Measurements from ENCODE around the gene PDE11A.
"Not testable (repeated sequence)": the region's sequence is repeated elsewhere in the genome, so short reads cannot be mapped to it uniquely, and the experiment has no call there.

The PDE11A gene

GRCh38 chr2:177972782-177973181 lies 99.8 kb downstream of the PDE11A start:
- H3K4me3 Mint-ChIP-seq, result no peak overlapping the region
- H3K27ac Mint-ChIP-seq, result no peak overlapping the region
- no peaks in the 10 kb centered on the region for H3K36me3 Mint-ChIP-seq (ENCODE audit: insufficient read depth)
- DNase-seq, result no peak
- H3K4me1 Mint-ChIP-seq (ENCODE audit: low read depth in 2 of 2), result no peaks in the 10 kb centered on the region
- H3K27me3 Mint-ChIP-seq, result no peaks in the 10 kb centered on the region
- no peaks in the 10 kb centered on the region for H3K9me3 Mint-ChIP-seq
- ATAC-seq (replicated peaks), result no peak

DNA sequence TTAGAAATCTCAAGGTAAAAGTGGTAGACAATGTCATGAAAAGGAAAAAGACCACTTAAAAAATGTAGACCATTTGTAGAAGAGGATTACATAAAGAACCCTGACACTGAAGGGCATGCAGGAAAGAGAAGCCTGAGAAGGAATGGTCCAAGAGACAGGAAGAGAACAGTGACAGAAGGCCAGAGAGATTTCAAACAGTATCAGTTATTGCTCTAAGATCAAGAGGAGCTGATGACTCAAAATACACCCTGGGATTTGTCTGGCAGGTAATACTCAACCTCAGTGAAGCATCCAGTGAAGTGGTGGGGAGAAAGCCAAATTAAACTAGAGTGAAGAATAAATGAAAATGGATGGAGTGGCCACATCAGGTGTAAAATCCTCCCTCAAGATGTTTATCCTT lies 100.5 kb downstream of the PDE11A start:
- DNase-seq (no peak), ATAC-seq (replicated peaks) (no peak)
- no peak overlapping the region for H3K27ac Mint-ChIP-seq
- no peak overlapping the region for H3K4me3 Mint-ChIP-seq
- no peaks in the 10 kb centered on the region for H3K9me3 Mint-ChIP-seq
- no peaks in the 10 kb centered on the region for H3K4me1 Mint-ChIP-seq (ENCODE audit: low read depth in 2 of 2)
- no peaks in the 10 kb centered on the region for H3K27me3 Mint-ChIP-seq
- no peaks in the 10 kb centered on the region for H3K36me3 Mint-ChIP-seq (ENCODE audit: insufficient read depth)

GRCh38 chr2:177970670-177971454 lies 101.7 kb downstream of the PDE11A start:
- ATAC-seq (replicated peaks), result no peak
- peaks cover 8 to 11% of the 10 kb centered on the region in 2 donors for H3K27me3 Mint-ChIP-seq

GRCh38 chr2:177964892-177965291 lies 107.7 kb downstream of the PDE11A start:
- H3K4me3 Mint-ChIP-seq, result no peak overlapping the region
- no peak overlapping the region for H3K27ac Mint-ChIP-seq
- no peak for ATAC-seq (replicated peaks)
- H3K36me3 Mint-ChIP-seq (ENCODE audit: insufficient read depth), result no peaks in the 10 kb centered on the region
- peaks cover 8 to 11% of the 10 kb centered on the region in 2 donors for H3K27me3 Mint-ChIP-seq
- no peaks in the 10 kb centered on the region for H3K9me3 Mint-ChIP-seq
- H3K4me1 Mint-ChIP-seq (ENCODE audit: low read depth in 2 of 2), result no peaks in the 10 kb centered on the region
- DNase-seq, result no peak

More at GRCh38 chr2:177970670-177971454, 101.7 kb downstream of the PDE11A start:
- Mint-ChIP-seq H3K4me3 (no peak overlapping the region), H3K27ac (no peak overlapping the region), H3K36me3 (ENCODE audit: insufficient read depth) (no peaks in the 10 kb centered on the region), H3K4me1 (ENCODE audit: low read depth in 2 of 2) (no peaks in the 10 kb centered on the region), H3K9me3 (no peaks in the 10 kb centered on the region)
- no peak for DNase-seq

DNA sequence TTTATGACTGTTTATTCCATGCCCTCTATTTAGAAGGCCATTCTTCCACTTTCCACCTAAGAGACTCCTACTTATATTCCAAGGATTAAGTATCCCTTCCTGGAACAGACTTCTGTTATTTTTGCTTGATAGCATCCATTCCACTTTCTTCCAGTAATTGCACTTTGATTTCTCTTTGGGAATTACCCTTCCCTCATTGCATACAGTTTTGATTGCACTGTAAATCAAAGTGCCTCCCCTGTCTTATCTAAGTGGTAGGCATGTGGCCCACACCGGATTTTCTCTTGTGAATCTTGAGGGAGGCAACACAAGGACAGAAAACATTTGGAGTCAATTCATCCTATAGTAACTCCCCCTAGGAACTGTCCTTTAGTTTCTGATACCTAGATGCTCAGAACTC lies 120.4 kb downstream of the PDE11A start:
- ATAC-seq (replicated peaks), result no peak
- H3K9me3 Mint-ChIP-seq, result no peaks in the 10 kb centered on the region
- DNase-seq, result no peak
- no peaks in the 10 kb centered on the region for H3K4me1 Mint-ChIP-seq (ENCODE audit: low read depth in 2 of 2)
- H3K36me3 Mint-ChIP-seq (ENCODE audit: insufficient read depth), result no peaks in the 10 kb centered on the region
- H3K27ac Mint-ChIP-seq, result no peak overlapping the region
- no peak overlapping the region for H3K4me3 Mint-ChIP-seq
- peaks cover 0 to 14% of the 10 kb centered on the region in 2 donors for H3K27me3 Mint-ChIP-seq

- H3K27me3 Mint-ChIP-seq; H3K4me1 Mint-ChIP-seq (ENCODE audit: low read depth in 2 of 2); H3K9me3 Mint-ChIP-seq; H3K27ac Mint-ChIP-seq; ATAC-seq (replicated peaks); H3K4me3 Mint-ChIP-seq; DNase-seq; H3K36me3 Mint-ChIP-seq (ENCODE audit: insufficient read depth): not testable (repeated sequence)
Observed at GRCh38 chr2:177947598-177947997, 125.0 kb downstream of the PDE11A start.

DNA sequence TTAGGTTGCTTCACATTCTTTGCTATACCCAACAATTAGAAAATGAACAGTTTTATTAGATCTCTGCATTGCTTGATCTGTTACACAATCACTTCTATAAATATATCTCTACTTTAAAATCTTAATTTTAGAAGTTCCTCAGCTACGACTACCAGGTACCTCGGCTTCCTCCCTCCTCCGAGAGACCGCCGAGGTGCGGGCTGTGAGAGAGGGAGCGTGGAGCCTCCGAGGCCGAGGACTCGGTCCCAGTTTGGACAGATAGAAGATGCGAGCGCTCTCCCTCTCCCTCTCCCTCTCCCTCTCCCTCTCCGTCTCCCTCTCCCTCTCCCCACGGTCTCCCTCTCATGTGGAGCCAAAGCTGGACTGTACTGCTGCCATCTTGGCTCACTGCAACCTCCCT lies 128.0 kb downstream of the PDE11A start:
- H3K4me1 Mint-ChIP-seq (ENCODE audit: low read depth in 2 of 2); H3K4me3 Mint-ChIP-seq; H3K27me3 Mint-ChIP-seq; H3K9me3 Mint-ChIP-seq; H3K36me3 Mint-ChIP-seq (ENCODE audit: insufficient read depth); H3K27ac Mint-ChIP-seq; ATAC-seq (replicated peaks); DNase-seq: not testable (repeated sequence)

- Mint-ChIP-seq H3K36me3 (ENCODE audit: insufficient read depth) (no peaks in the 10 kb centered on the region), H3K9me3 (peaks cover 0 to 2% of the 10 kb centered on the region in 2 donors), H3K27me3 (no peaks in the 10 kb centered on the region), H3K4me1 (ENCODE audit: low read depth in 2 of 2) (no peaks in the 10 kb centered on the region), H3K4me3 (no peak overlapping the region), H3K27ac (no peak overlapping the region)
- DNase-seq (no peak), ATAC-seq (replicated peaks) (no peak)
Observed at GRCh38 chr2:177942731-177943130, 129.8 kb downstream of the PDE11A start.

DNA sequence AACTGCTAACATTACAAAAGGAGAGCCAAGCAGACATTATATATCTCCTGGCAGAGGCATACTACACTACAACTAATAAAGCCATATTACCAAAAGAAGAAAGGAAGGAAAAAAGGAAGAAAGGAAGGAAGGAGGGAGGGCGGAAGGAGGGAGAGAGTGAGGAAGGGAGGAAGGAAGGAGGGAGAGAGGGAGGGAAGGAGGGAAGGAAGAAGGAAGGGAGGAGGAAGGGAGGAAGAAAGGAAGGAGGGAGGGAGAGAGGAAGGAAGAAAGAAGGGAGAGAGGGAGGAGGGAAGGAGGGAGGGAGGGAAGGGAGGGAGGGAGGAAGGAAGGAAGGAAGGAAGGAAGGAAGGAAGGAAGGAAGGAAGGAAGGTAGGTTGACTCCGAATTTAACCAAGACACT lies 133.4 kb downstream of the PDE11A start:
- H3K4me1 Mint-ChIP-seq (ENCODE audit: low read depth in 2 of 2), result no peaks in the 10 kb centered on the region
- no peaks in the 10 kb centered on the region for H3K36me3 Mint-ChIP-seq (ENCODE audit: insufficient read depth)
- no peaks in the 10 kb centered on the region for H3K27me3 Mint-ChIP-seq
- H3K4me3 Mint-ChIP-seq, result no peak overlapping the region
- no peak for ATAC-seq (replicated peaks)
- DNase-seq, result no peak
- H3K9me3 Mint-ChIP-seq, result peaks cover 0 to 2% of the 10 kb centered on the region in 2 donors
- H3K27ac Mint-ChIP-seq, result no peak overlapping the region

DNA sequence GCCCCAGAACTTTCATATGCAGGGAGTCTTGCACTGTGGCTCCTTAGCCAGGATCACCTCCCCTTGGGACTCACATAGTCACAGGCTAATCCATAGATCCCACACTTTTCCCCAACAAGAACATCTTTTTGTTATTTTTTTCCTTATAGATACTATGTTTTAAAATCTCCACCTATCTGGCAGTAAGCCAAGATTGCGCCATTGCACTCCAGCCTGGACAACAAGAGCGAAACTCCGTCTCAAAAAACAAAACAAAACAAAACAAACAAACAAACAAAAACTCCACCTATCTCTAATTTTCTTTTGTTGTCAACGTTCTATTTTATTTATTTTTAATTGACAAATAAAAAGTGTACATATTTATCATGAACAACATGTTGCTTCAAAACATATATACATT lies 141.7 kb downstream of the PDE11A start:
- Mint-ChIP-seq H3K4me3 (no peak overlapping the region), H3K27me3 (peaks cover 13 to 38% of the 10 kb centered on the region in 2 donors), H3K36me3 (ENCODE audit: insufficient read depth) (peaks cover 7% of the 10 kb centered on the region), H3K4me1 (ENCODE audit: low read depth in 2 of 2) (no peaks in the 10 kb centered on the region), H3K27ac (no peak overlapping the region), H3K9me3 (no peaks in the 10 kb centered on the region)
- DNase-seq (no peak), ATAC-seq (replicated peaks) (no peak)

DNA sequence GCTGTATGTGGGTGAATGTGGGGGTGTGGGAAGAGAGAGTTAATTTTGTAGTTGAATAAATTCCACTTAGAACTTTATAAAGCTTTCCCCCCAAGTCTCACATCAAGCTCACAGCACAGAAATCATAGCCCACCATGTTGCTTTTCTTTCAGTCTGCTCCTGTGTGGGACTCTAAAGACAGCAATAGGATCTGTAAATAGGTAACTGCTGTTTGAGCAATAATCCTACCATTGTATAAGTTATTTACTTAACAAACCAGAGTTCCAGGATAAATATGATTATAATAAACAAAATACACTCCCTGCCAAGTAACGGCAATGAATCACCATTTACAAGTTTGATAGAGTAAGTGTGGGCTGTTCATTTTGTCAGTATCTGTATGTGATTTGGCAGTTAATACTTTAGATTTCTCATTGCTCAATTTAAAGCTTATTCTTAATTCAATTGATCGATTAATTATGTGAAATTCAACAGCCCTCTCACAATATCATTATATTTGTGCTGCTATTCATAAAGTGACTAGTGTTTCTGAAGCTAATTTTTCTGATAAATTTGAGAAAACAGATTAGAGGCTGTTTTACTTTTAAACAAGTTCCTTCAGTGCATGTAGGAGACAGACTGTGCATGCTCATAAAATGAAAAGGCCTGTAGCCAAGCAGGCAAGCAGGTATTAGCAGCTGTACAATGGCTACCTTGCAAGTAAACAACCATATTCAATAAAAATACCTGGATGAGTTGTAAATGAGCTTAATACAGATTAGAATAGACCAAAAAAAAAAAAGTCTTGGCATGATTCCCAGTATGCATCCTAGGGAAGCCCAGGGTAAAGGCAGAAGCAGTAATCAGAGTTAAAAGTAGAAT lies 142.7 kb downstream of the PDE11A start:
- Mint-ChIP-seq H3K36me3 (ENCODE audit: insufficient read depth) (peaks cover 7% of the 10 kb centered on the region), H3K4me3 (no peak overlapping the region), H3K27ac (no peak overlapping the region), H3K27me3 (peaks cover 18 to 38% of the 10 kb centered on the region in 2 donors), H3K9me3 (no peaks in the 10 kb centered on the region), H3K4me1 (ENCODE audit: low read depth in 2 of 2) (no peaks in the 10 kb centered on the region)
- DNase-seq, result no peak
- no peak for ATAC-seq (replicated peaks)

DNA sequence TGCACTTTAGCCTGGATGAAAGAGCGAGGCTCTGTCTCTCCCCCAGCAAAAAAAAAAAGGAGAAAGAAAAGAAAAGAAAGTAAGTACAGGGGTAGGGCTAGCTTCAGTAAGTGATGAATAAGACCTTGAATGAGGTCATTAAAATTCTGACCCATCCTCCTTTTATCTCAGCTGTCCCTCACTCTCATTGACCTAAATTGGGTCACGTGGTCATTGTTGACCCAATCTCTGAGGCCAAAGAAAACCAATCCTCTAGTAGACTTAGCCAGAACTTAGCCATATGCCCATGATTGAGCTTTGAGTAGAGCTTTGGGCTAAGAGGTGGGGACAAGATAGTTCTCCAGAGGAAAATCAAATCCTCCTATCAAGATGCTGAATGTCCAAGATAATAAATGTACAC lies 149.3 kb downstream of the PDE11A start:
- Mint-ChIP-seq H3K4me3 (no peak overlapping the region), H3K27me3 (peaks cover 10 to 18% of the 10 kb centered on the region in 2 donors), H3K36me3 (ENCODE audit: insufficient read depth) (no peaks in the 10 kb centered on the region), H3K9me3 (no peaks in the 10 kb centered on the region), H3K27ac (no peak overlapping the region), H3K4me1 (ENCODE audit: low read depth in 2 of 2) (no peaks in the 10 kb centered on the region)
- DNase-seq, result no peak
- ATAC-seq (replicated peaks), result no peak

- H3K27me3 Mint-ChIP-seq, result peaks cover 11 to 17% of the 10 kb centered on the region in 2 donors
- no peak for DNase-seq
- ATAC-seq (replicated peaks), result no peak
- H3K4me1 Mint-ChIP-seq (ENCODE audit: low read depth in 2 of 2), result no peaks in the 10 kb centered on the region
- no peaks in the 10 kb centered on the region for H3K36me3 Mint-ChIP-seq (ENCODE audit: insufficient read depth)
- H3K27ac Mint-ChIP-seq, result no peak overlapping the region
- no peaks in the 10 kb centered on the region for H3K9me3 Mint-ChIP-seq
- H3K4me3 Mint-ChIP-seq, result no peak overlapping the region
Observed at GRCh38 chr2:177921726-177922125, 150.9 kb downstream of the PDE11A start.

DNA sequence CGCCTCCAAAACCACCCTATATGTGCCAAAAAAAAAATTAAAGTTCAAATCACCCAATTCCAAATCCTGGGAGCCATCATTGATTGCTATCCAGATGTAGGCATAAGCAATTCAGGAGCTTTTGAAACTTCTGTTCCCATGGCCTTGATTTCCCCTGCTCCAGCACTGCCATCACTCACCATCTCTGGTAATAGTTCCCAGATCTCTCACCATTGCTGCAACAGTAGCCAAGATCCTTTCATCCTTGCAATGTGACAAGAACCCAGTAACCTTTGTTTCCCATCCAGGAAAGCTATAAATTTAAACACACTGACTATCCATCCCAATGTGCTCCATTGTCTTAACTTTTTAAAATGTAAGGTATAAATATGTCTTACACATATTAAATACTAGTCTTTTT lies 155.4 kb downstream of the PDE11A start:
- peaks cover 7 to 10% of the 10 kb centered on the region in 2 donors for H3K27me3 Mint-ChIP-seq
- H3K36me3 Mint-ChIP-seq (ENCODE audit: insufficient read depth), result no peaks in the 10 kb centered on the region
- H3K4me3 Mint-ChIP-seq, result no peak overlapping the region
- no peaks in the 10 kb centered on the region for H3K4me1 Mint-ChIP-seq (ENCODE audit: low read depth in 2 of 2)
- ATAC-seq (replicated peaks) (no peak), DNase-seq (no peak)
- H3K27ac Mint-ChIP-seq, result no peak overlapping the region
- H3K9me3 Mint-ChIP-seq, result no peaks in the 10 kb centered on the region

All from effector memory CD8-positive, alpha-beta T cell (primary cell).